Panc1 (cell line): ENCODE measurements around the gene KLHL8. TPM values are rescaled to one million over a fixed set of nuclear protein-coding genes. Genes with fewer than 3 reads are reported as not detected.
"Not testable (repeated sequence)": the region's sequence is repeated elsewhere in the genome, so short reads cannot be mapped to it uniquely, and the experiment has no call there.

Source experiments
- ATAC-seq: fragments of 200-7000 bp; cut with Tn5 transposase; 2 replicates; pipeline ENCODE4 v1.9.1; 2020; ENCODE audit warnings: mild to moderate bottlenecking, moderate library complexity
- BruUV-seq: library from RNA; stranded (reverse); fragments of 400-500 nt; replicated peaks from 2 replicates; lab custom pipeline; 2021; lab: Mats Ljungman, UMichigan
- CTCF ChIA-PET: fragments of 300-600 bp; sonication (Branson Sonifier 250); formaldehyde crosslinking; loops from one replicate; lab custom pipeline; 2022; ENCODE audit warnings: antibody characterized with exemption; lab: Charles Lee
- POLR2A ChIA-PET: fragments of 300-600 bp; sonication (Branson Sonifier 250); formaldehyde crosslinking; loops from one replicate; lab custom pipeline; 2022; ENCODE audit warnings: antibody characterized with exemption; lab: Charles Lee
- DNase-seq: peaks from one replicate; pipeline ENCODE4 v3.0.0-alpha.2; 2010; ENCODE audit warnings: low read depth, low spot score
- H3K27ac ChIP-seq: 2 replicates; pipeline ENCODE4 v1.5.1; 2011; ENCODE audit warnings: mild to moderate bottlenecking, low read length, inconsistent platforms
- H3K27me3 ChIP-seq: fragments of 200-500 bp; sonication (Bioruptor generic); 2 replicates; pipeline ENCODE4 v1.6.0; 2014; ENCODE audit warnings: low read length, inconsistent platforms; ENCODE audit not compliant: control insufficient read depth, insufficient read depth
- H3K36me3 ChIP-seq: fragments of 200-500 bp; sonication (Bioruptor generic); 2 replicates; pipeline ENCODE4 v1.5.1; 2014; ENCODE audit warnings: inconsistent platforms, mild to moderate bottlenecking, low read length, moderate library complexity; ENCODE audit not compliant: control insufficient read depth, insufficient read depth
- H3K4me1 ChIP-seq: 2 replicates; pipeline ENCODE4 v1.5.1; 2011; ENCODE audit warnings: inconsistent platforms, mild to moderate bottlenecking, low read length, moderate library complexity; ENCODE audit not compliant: control insufficient read depth, insufficient read depth
- H3K4me3 ChIP-seq, 2 experiments: 2 replicates each; pipeline ENCODE4 v1.5.1; 2011 to 2012; ENCODE audit warnings: low read depth in 2 of 2, low read length in 2 of 2, mild to moderate bottlenecking in 2 of 2, inconsistent platforms in 1 of 2, moderate library complexity in 1 of 2
- H3K9me3 ChIP-seq: fragments of 200-500 bp; sonication (Bioruptor generic); 2 replicates; pipeline ENCODE4 v1.5.1; 2014; ENCODE audit warnings: low read depth, mild to moderate bottlenecking, inconsistent platforms, low read length, moderate library complexity; ENCODE audit not compliant: control insufficient read depth, insufficient read depth
- POLR2AphosphoS5 ChIP-seq: IDR thresholded peaks from 2 replicates; pipeline ENCODE4 v1.6.1; 2012; ENCODE audit warnings: mild to moderate bottlenecking, low read depth, low read length, moderate library complexity
- SIN3A ChIP-seq: IDR thresholded peaks from 2 replicates; pipeline ENCODE4 v1.6.1; 2012; ENCODE audit warnings: low read depth, mild to moderate bottlenecking, low read length, moderate library complexity, borderline replicate concordance; ENCODE audit not compliant: insufficient read depth
- TCF7L2 ChIP-seq: IDR thresholded peaks from 2 replicates; pipeline ENCODE4 v1.6.1; 2011; ENCODE audit warnings: mild to moderate bottlenecking, low read depth, low read length, inconsistent platforms
- in situ Hi-C: cut with HindIII; loops from 2 replicates; pipeline ENCODE4 v1.10.0; 2016; ENCODE audit warnings: low sequenced_read_pairs, low pct_unique_long_range_greater_than_20kb
- intact Hi-C: fragments of 100-400 bp; cut with micrococcal nuclease; formaldehyde crosslinking; loops from one replicate; pipeline ENCODE4 v1.10.0; 2022; ENCODE audit not compliant: unreplicated experiment
- total RNA-seq: library from RNA; stranded (reverse); gene quantifications from one replicate; pipeline ENCODE4 v1.2.1, GENCODE V29; 2021; ENCODE audit not compliant: unreplicated experiment
- TF ChIP-seq, protein P1 (sequence below), 2 experiments: IDR thresholded peaks; 2 replicates each; pipeline ENCODE4 v1.6.1; 2011 to 2012; ENCODE audit warnings: low read depth in 2 of 2, control low read depth in 1 of 2, low read length in 1 of 2, mild to moderate bottlenecking in 1 of 2, moderate library complexity in 1 of 2; ENCODE audit not compliant: insufficient read depth in 1 of 2
- TF ChIP-seq, protein P2 (sequence below): fragments of 450-650 bp; IDR thresholded peaks from 2 replicates; pipeline ENCODE4 v1.5.1; 2017; ENCODE audit warnings: mild to moderate bottlenecking

Gene KLHL8
- total RNA-seq, 1 experiment from 2014 or later, result 9.0 TPM

- Histone ChIP-seq H3K4me1 (no peaks in the 10 kb centered on the region), H3K4me3 (no peak overlapping the region), H3K9me3 (no peaks in the 10 kb centered on the region), H3K27me3 (no peaks in the 10 kb centered on the region), H3K27ac (no peak overlapping the region), H3K36me3 (no peaks in the 10 kb centered on the region)
- in situ Hi-C loops (no loop called here), intact Hi-C loops (loop anchor here (1.0 kb wide), 1 partner anchor 85 kb away; no protein-coding TSS in a partner anchor)
- TF ChIP-seq TCF7L2 (no peak), POLR2AphosphoS5 (no peak), SIN3A (no peak)
- TF ChIP-seq, protein P1, sequence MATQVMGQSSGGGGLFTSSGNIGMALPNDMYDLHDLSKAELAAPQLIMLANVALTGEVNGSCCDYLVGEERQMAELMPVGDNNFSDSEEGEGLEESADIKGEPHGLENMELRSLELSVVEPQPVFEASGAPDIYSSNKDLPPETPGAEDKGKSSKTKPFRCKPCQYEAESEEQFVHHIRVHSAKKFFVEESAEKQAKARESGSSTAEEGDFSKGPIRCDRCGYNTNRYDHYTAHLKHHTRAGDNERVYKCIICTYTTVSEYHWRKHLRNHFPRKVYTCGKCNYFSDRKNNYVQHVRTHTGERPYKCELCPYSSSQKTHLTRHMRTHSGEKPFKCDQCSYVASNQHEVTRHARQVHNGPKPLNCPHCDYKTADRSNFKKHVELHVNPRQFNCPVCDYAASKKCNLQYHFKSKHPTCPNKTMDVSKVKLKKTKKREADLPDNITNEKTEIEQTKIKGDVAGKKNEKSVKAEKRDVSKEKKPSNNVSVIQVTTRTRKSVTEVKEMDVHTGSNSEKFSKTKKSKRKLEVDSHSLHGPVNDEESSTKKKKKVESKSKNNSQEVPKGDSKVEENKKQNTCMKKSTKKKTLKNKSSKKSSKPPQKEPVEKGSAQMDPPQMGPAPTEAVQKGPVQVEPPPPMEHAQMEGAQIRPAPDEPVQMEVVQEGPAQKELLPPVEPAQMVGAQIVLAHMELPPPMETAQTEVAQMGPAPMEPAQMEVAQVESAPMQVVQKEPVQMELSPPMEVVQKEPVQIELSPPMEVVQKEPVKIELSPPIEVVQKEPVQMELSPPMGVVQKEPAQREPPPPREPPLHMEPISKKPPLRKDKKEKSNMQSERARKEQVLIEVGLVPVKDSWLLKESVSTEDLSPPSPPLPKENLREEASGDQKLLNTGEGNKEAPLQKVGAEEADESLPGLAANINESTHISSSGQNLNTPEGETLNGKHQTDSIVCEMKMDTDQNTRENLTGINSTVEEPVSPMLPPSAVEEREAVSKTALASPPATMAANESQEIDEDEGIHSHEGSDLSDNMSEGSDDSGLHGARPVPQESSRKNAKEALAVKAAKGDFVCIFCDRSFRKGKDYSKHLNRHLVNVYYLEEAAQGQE (IDR thresholded peaks at IDR 0.05; ENCODE audit: insufficient read depth in 1 of 2, low read depth in 2 of 2, low read length in 1 of 2), result no peak
- TF ChIP-seq, protein P2, sequence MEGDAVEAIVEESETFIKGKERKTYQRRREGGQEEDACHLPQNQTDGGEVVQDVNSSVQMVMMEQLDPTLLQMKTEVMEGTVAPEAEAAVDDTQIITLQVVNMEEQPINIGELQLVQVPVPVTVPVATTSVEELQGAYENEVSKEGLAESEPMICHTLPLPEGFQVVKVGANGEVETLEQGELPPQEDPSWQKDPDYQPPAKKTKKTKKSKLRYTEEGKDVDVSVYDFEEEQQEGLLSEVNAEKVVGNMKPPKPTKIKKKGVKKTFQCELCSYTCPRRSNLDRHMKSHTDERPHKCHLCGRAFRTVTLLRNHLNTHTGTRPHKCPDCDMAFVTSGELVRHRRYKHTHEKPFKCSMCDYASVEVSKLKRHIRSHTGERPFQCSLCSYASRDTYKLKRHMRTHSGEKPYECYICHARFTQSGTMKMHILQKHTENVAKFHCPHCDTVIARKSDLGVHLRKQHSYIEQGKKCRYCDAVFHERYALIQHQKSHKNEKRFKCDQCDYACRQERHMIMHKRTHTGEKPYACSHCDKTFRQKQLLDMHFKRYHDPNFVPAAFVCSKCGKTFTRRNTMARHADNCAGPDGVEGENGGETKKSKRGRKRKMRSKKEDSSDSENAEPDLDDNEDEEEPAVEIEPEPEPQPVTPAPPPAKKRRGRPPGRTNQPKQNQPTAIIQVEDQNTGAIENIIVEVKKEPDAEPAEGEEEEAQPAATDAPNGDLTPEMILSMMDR, result peak; percentile 71; the same call in 1 of the 2 replicates
- peak; percentile 57 for DNase-seq
- BruUV-seq, result no TSS peak
- ChIA-PET POLR2A (no interaction called here), CTCF (interaction anchor here (0.5 to 0.7 kb wide), 2 partner anchors 84 to 838 kb away, joined by 4 to 5 read pairs; no protein-coding TSS in a partner anchor)
- ATAC-seq, result peak; percentile 86
Observed at GRCh38 chr4:87150498-87151261, 69.7 kb downstream of the KLHL8 start.

GRCh38 chr4:87147116-87147515 lies 73.3 kb downstream of the KLHL8 start:
- CTCF ChIA-PET, result no interaction called here
- Histone ChIP-seq H3K36me3 (no peaks in the 10 kb centered on the region), H3K4me1 (no peaks in the 10 kb centered on the region), H3K4me3 (no peak overlapping the region), H3K27me3 (no peaks in the 10 kb centered on the region), H3K9me3 (no peaks in the 10 kb centered on the region), H3K27ac (no peak overlapping the region)
- ATAC-seq, result no peak
- no peak for DNase-seq
- TF ChIP-seq, protein P1 (IDR thresholded peaks at IDR 0.05; ENCODE audit: insufficient read depth in 1 of 2, low read depth in 2 of 2, low read length in 1 of 2), result no peak
- no peak for TF ChIP-seq TCF7L2
- TF ChIP-seq, protein P2, result no peak
- no peak for TF ChIP-seq POLR2AphosphoS5
- TF ChIP-seq SIN3A, result no peak
- BruUV-seq, result no TSS peak
- intact Hi-C loops (no loop called here), in situ Hi-C loops (no loop called here)
- POLR2A ChIA-PET, result no interaction called here

GRCh38 chr4:87145934-87146333 lies 74.5 kb downstream of the KLHL8 start:
- ATAC-seq, H3K27ac ChIP-seq, H3K27me3 ChIP-seq, H3K9me3 ChIP-seq, CTCF ChIA-PET, intact Hi-C loops, BruUV-seq, H3K4me1 ChIP-seq, H3K4me3 ChIP-seq, H3K36me3 ChIP-seq, DNase-seq, in situ Hi-C loops: not testable (repeated sequence)
- POLR2A ChIA-PET, result interaction anchor here (0.7 kb wide), 1 partner anchor 233 kb away, joined by 10 read pairs; no protein-coding TSS in a partner anchor
